NCI-H82 treated with DMSO at 0.1 percent for 48 hours (cell line): Measurements from ENCODE around the gene ZIC5.

ENCODE experiments used
- DNase-seq: peaks from one replicate; lab custom pipeline; 2025; ENCODE audit not compliant: unreplicated experiment; lab: John Stamatoyannopoulos, UW

Gene ZIC5

GRCh38 chr13:99971576-99972189, at the start of gene ZIC5:
Gene ZIC5, minus strand, starts transcription at chr13:99971767. Its CDS starts 164 bp downstream, at chr13:99971603.
- DNase-seq, result no peak

GRCh38 chr13:100019780-100020356, 48.3 kb upstream of the ZIC5 start:
- no peak for DNase-seq

- DNase-seq, result no peak
These were observed 43.1 kb upstream of the ZIC5 start for GRCh38 chr13:100014621-100015020.

- no peak for DNase-seq
These were observed 26.7 kb upstream of the ZIC5 start for GRCh38 chr13:99998261-99998660.

GRCh38 chr13:99997702-99998214, 26.2 kb upstream of the ZIC5 start:
- no peak for DNase-seq

- DNase-seq, result no peak
These were observed 24.9 kb upstream of the ZIC5 start for GRCh38 chr13:99996381-99996973.

GRCh38 chr13:99995589-99996380, 24.2 kb upstream of the ZIC5 start:
- DNase-seq, result no peak

- DNase-seq, result no peak
These were observed 23.6 kb upstream of the ZIC5 start for GRCh38 chr13:99995104-99995588.

- DNase-seq, result no peak
These were observed 23.1 kb upstream of the ZIC5 start for GRCh38 chr13:99994638-99995020.

GRCh38 chr13:99993660-99994637, 22.4 kb upstream of the ZIC5 start:
- DNase-seq, result no peak

GRCh38 chr13:99992949-99993351, 21.4 kb upstream of the ZIC5 start:
- no peak for DNase-seq

GRCh38 chr13:99991828-99992775, 20.5 kb upstream of the ZIC5 start:
- no peak for DNase-seq

GRCh38 chr13:99991013-99991827, 19.7 kb upstream of the ZIC5 start:
- DNase-seq, result no peak

- DNase-seq, result no peak
These were observed 18.8 kb upstream of the ZIC5 start for GRCh38 chr13:99990126-99990977.

GRCh38 chr13:99989276-99990125, 17.9 kb upstream of the ZIC5 start:
- DNase-seq, result no peak

- DNase-seq, result no peak
These were observed 17.1 kb upstream of the ZIC5 start for GRCh38 chr13:99988529-99989275.
